ENCODE measurements around the gene SKOR2. TPM values are rescaled to one million over a fixed set of nuclear protein-coding genes. Genes with fewer than 3 reads are reported as not detected.

Gene SKOR2
- total RNA-seq: not detected in 2 replicates

GRCh38 chr18:47251289-47252120 is at the start of gene SKOR2:
TSS of gene SKOR2 (minus strand) at chr18:47251660. CDS start at chr18:47249183, 2,477 bp downstream.

GRCh38 chr18:47175898-47176575 is 75.4 kb downstream of the SKOR2 start, which contains the start of gene IER3IP1:
TSS of gene IER3IP1 (minus strand) at chr18:47176364. CDS start at chr18:47176277, 87 bp downstream.

Other genes with a start within 250 kb of the SKOR2 start
- not detected in 2 replicates for gene ELOA2, start 216.0 kb downstream of the SKOR2 start, total RNA-seq
- gene HDHD2, start 101.2 kb downstream of the SKOR2 start, total RNA-seq: 11.3 and 14.4 TPM in 2 replicates
- gene IER3IP1, start 75.3 kb downstream of the SKOR2 start, total RNA-seq: 14.5 and 20.1 TPM in 2 replicates

Measured in pericardium fibroblast (primary cell).